Activated naive CD4-positive, alpha-beta T cell (primary cell): ENCODE data around the gene C17orf107.
"Not testable (repeated sequence)": the region's sequence is repeated elsewhere in the genome, so short reads cannot be mapped to it uniquely, and the experiment has no call there.

Experiments
- DNase-seq, 4 experiments: peaks; one replicate each; lab custom pipeline; 2025; lab: John Stamatoyannopoulos, UW

The C17orf107 gene

GRCh38 chr17:4899341-4900230 is at the start of gene C17orf107:
Gene C17orf107 (plus strand): TSS chr17:4899536. CDS start chr17:4899763, 227 bp downstream.
- DNase-seq: peak; percentile 72 to 86 (median 81)

GRCh38 chr17:4850246-4850645 is 49.1 kb upstream of the C17orf107 start:
- DNase-seq: no peak

- DNase-seq: no peak
These were observed 48.3 kb upstream of the C17orf107 start for GRCh38 chr17:4851084-4851483.

GRCh38 chr17:4852567-4853207 is 46.6 kb upstream of the C17orf107 start:
- DNase-seq: peak in 1 of 4 experiments; percentile 14

GRCh38 chr17:4853208-4853671 is 46.1 kb upstream of the C17orf107 start:
- no peak for DNase-seq

- no peak for DNase-seq
These were observed 45.1 kb upstream of the C17orf107 start for GRCh38 chr17:4854111-4854681.

GRCh38 chr17:4856271-4856936 is 42.9 kb upstream of the C17orf107 start:
- no peak for DNase-seq

GRCh38 chr17:4856937-4857314 is 42.4 kb upstream of the C17orf107 start:
- no peak for DNase-seq

GRCh38 chr17:4857347-4857746 is 42.0 kb upstream of the C17orf107 start:
- not testable (repeated sequence) for DNase-seq

GRCh38 chr17:4858068-4858881 is 41.1 kb upstream of the C17orf107 start:
- no peak for DNase-seq

- DNase-seq: no peak
These were observed 40.5 kb upstream of the C17orf107 start for GRCh38 chr17:4858882-4859260.

GRCh38 chr17:4859816-4860625 is 39.3 kb upstream of the C17orf107 start:
- DNase-seq: no peak

- DNase-seq: no peak
These were observed 38.7 kb upstream of the C17orf107 start for GRCh38 chr17:4860651-4861050.

GRCh38 chr17:4861052-4861451 is 38.3 kb upstream of the C17orf107 start:
- no peak for DNase-seq

- DNase-seq: no peak
These were observed 36.6 kb upstream of the C17orf107 start for GRCh38 chr17:4862720-4863119.

- DNase-seq: no peak
These were observed 36.0 kb upstream of the C17orf107 start for GRCh38 chr17:4863321-4863720.

- not testable (repeated sequence) for DNase-seq
These were observed 31.8 kb upstream of the C17orf107 start for GRCh38 chr17:4867535-4867934.

GRCh38 chr17:4869058-4869998 is 30.0 kb upstream of the C17orf107 start:
- not testable (repeated sequence) for DNase-seq

- DNase-seq: no peak
These were observed 28.5 kb upstream of the C17orf107 start for GRCh38 chr17:4870855-4871254.
